Stimulated activated CD4-positive, alpha-beta T cell treated with anti-CD3 and anti-CD28 coated beads, Interleukin-12 subunit alpha, Interleukin-12 subunit beta, amount 100 ng/mL, for 48 hours (primary cell): Measurements from ENCODE around the gene ATXN7L1.
A peak's percentile ranks its signal among the peaks of the same experiment; 100 is the strongest.

ENCODE experiments used
- DNase-seq, 3 donors: peaks; one replicate each; pipeline ENCODE4 v3.0.0-alpha.2; 2020; ENCODE audit warnings: low read depth in 2 of 3, low spot score in 1 of 3

ATXN7L1 gene

DNA sequence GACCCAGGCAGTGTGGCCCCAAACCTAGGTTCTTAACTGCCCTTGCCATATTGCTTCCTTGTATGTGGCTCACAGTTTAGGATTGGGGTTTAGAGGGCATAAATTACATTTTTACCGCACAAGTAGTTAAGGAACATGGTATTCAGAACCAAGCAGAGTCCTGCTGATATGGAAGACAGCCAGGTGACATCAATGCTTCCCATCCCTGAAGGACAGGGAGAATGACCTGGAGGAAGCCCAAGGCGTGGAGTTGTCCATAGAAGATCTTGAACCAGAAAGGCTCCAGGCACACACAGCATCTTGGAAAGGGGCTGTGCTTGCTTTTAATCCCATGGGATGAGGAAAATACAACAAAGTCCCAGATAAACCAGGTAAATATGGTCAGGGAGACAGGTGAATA, 48.3 kb downstream of the ATXN7L1 start:
- no peak for DNase-seq

DNA sequence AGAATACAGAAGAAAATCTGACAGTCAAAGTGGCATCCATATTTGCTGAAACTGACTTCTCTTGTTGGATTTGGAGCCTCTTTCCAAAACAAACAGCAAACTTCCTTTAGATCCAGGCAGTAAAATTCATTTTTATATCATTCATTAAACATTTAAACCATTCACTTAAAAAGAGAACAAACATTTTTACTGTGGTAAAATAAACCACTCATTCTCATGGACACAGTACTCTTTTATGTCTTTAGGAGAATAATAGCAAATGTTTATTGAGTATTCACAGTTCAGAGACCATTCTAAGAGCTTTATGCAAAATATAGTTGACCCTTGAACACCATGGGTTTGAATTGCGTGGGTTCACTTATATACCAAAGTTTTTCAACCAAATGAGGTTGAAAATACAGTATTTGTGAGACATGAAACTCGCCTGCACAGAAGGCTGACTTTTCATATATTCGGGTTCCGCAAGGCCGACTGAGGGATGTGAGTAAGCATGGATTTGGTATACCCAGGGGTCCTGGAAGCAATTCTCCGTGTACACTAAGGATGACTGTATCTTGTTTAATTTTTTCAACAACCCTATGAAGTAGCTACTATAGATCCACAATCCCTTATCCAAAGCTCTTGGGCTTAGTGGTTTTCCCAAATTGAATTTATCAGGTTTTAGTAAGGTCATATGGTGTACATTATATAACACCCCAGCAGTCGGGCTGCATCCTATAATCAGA, 49.1 kb downstream of the ATXN7L1 start:
- DNase-seq, result no peak

DNA sequence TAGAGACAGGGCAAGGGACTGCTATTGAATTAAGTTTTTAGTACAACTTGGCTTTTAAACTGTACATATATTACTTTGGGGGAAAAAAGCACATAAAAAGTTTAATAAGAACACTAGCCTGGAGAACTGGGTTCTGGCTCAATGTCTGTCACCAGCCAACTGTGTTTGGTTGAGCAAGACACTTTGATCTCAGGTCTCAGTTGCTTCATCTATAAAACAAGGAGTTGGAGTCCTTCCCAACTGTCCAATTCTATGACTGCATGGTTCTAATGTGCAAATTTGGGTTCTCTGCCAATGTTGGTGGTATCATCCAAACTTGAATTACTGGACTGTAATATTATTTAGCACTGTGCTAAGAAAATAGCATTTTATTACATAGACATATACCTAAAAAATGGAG, 50.3 kb downstream of the ATXN7L1 start:
- DNase-seq, result no peak

DNA sequence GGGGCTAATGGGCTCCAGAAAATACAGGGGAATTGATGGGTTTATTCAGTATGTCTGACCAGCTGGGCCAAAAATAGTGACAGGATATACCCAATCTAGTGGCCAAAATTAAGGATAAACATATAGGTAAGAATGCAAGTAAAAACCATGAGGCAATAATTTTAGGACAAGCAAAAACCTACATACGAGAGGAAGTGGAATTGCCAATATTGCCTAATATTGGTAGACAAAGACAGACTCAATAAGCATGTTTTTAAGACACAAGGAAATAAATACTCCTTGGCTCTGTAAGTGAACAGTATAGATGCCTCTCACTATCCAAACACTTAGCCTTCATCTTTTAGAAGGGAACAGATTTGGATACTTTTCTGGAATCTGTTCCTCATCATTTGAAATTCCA, 51.0 kb downstream of the ATXN7L1 start:
- DNase-seq, result no peak

DNA sequence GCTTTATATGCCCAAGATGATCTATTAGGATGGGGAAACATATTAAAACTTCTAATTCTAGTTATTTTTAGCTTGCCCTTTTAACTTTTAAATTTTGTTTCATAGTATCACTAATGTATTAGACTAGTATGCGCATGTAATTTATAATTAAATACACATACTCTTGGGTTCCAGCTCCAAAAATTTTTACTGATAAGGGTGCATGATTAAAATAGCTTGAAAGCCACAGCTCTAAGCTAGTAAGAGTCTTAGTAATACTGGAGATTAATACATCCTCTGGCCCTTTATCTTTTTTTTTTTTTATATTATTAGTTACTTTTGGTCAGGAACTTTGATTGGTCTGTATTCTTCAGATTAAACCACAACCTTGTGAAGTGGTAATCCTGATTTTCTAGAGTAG, 53.6 kb downstream of the ATXN7L1 start:
- DNase-seq, result no peak

DNA sequence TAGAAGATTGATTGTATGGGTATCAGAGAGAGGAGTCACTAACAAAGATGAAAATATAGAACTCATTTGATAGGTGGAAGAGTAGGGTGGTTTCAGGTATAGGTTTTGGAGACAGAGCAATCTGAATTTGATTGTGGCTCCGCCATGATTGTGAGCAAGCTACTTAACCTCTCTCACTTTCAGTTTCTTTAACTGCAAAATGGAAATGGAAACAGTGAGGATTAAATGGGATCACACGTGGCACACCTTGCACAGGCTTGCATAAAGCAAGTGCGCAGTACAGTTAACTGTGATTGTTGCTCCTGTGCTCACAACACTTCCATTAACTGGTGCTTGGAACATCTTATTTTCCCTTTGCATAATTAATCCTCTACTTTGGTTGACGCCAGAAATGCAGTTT, 54.9 kb downstream of the ATXN7L1 start:
- no peak for DNase-seq

DNA sequence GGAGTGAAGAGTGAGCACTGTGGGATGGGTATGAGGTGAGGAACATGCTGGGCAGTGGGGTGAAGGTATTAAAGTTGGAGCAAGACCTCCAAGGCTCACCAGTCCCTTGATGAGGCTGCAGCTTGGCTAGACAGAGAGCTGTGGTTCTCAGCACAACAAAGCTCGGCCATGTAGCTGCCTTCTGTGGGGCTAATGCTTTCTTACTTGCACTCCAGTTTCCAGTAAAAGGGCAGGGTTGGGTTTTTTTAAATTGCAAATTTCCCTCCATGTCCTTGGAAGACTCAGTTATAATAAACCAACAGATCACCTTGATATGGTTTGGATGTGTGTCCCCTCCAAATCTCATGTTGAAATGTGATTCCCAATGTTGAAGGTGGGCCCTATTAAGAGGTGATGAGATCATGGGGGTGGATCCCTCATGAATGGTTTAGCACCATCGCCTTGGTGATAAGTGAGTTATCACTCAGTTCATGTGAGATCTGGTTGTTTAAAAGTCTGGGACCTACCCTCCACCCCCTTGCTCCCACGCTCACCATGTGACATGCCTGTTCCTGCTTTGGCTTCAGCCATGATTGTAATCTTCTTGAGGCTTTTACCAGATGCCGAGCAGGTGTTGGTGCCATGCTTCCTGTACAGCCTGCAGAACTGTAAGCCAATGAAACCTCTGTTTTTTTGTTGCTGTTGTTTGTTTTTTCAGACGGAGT, 55.9 kb downstream of the ATXN7L1 start:
- no peak for DNase-seq

DNA sequence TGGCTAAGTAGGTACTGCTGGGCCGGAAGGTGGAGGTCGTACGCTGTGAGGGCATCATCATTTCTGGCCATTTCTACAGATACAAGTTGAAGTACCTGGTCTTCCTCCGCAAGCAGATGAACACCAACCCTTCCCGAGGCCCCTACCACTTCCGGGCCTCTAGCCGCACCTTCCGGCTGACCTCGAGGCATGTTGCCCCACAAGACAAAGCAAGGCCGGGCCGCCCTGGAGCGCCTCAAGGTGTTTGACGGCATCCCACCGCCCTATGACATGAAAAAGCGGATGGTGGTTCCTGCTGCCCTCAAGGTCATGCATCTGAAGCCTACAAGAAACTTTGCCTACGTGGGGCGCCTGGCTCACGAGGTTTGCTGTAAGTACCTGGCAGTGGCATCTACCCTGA, 56.8 kb downstream of the ATXN7L1 start:
- DNase-seq, result no peak

DNA sequence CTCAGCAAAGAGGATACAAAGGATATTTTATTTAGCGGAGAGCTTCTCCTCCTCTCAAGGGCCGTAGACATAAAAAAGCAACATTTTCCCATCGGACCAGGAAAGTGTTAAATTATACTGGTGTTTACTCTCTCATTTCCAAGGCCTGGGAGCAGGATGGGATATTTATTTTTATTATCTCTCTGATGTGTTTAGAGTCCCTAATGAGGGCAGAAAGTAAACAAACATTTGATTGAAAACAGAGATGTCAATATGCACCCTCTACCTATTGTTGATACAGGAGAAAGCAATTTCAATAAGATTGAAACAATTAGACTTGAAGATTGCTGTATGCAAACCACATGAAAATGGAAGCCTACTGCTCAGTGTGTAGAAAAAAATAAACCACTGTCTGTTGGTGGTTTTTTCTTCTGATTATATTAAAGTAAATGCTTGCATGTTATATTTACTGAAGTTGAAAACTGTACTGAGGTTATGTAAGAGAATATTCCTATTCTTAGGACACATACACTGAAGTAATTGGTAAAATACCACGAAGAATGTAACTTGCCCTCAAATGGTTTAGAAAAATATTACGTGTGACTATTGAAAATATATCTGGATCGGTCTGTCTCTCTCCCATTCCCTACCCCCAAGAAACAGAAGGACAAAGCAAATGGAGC, 59.3 kb downstream of the ATXN7L1 start:
- no peak for DNase-seq

DNA sequence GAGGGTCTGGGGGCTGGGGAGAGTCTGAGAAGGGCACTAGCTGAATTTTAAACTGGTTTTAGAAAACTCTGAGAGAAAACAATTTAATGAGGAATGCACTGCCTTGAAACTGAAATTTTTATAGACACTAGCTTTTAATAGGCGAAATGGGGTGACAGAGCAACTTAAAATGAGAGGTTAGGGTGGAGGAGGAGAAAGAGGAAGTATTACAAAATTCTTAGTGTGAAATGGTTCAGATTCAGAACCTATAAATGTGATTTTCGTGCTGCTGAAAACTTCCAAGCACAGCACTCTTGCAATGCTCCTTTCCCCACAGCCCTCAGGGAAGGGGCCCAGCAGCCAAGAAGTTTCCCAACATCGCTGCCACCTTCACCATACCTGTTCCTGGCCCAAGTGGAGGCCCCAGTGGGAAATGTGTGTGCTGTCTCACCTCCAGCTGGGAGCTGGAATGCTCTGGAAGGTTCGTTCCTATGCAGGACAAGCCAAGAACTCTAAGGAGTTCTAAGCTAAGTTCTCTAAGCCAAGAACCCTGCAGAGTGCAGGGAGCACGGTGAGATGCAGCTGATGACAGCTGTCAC, 60.0 kb downstream of the ATXN7L1 start:
- no peak for DNase-seq

DNA sequence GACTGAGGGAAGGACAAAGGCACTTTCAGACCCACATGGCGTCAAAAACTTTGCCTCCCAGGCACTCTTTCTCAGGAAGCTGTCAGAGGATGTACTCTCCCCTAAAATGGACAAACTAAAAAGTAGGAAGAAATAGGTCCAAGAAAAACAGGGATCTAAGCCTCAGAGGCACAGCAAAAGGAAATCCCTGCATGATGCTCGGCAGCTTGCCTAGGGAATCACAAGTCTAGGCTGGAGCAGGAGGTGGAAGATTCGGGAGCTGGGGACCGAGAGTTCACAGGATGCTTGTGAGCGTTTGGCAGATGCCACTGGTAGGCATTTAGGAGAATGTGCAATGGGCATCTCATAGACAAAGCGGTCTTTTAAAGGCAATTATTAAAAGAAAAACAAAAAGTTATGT, 60.8 kb downstream of the ATXN7L1 start:
- no peak for DNase-seq

DNA sequence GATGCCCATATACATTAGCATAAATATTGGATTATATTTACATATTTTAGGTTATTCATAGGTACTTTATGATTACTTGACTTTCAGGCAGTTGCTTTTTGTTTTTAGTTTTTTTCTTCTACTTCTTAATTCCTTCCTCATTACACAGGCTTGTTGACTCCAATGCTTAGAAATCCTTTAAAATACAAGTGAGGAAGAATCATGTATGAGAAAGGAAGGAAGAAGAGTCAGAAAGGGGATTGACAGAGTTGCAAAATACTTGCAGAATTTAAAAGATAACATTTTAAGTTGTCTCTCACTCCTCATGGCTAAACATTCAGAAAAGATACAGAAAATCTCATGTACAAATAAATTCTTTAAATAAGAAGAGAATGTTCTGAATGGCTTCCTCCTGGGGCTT, 61.9 kb downstream of the ATXN7L1 start:
- no peak for DNase-seq

DNA sequence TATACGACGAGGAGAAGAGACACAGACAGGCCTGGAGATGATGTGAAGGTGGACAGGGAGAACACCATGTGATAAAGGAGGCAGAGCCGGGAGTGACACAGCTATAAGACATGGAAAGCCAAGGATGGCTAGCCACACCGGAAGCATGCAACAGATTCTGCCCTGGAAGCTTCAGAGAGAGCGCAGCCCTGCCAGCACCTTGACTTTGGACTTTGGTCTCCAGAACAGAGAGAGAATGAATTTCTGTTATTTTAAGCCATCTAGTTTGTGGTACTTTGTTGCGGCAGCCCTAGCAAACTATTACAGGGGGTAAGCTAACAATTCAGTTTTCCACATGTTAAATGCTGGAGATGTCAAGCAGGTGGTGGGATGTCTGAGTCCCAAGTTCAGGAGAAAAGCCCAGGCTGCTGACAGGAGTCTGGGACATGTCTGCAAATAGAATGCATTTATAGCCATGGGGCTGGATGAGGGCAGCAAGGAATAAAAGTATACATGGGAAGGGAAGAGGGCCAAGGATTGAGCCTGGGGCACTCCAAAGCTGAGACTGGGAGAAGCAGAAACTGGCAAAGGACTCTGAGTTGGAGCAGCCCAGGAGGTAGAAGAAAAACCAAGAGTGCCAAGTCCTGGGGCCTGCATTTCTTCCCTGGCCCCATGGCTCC, 65.1 kb downstream of the ATXN7L1 start:
- no peak for DNase-seq

DNA sequence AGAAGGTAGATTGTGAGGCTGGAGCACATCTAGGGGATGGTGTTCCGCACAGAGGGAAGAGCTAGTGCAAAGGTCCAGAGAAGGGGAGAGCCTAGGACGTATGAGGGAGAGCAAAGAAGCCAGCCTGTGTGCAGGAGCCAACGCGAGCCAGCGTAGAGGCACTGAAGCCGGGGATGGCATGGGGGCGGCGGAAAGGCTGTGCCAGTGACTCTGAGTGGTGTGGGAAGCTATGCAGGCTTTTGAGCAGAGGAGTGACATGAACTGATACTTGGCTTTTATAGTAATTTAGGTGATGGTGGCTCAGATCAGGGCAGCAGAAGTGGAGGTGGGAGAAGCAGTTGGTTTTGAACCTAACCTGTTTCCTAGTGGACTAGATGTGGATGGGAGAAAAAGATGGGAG, 65.8 kb downstream of the ATXN7L1 start:
- peak in 1 of 3 donors; percentile 13 for DNase-seq

DNA sequence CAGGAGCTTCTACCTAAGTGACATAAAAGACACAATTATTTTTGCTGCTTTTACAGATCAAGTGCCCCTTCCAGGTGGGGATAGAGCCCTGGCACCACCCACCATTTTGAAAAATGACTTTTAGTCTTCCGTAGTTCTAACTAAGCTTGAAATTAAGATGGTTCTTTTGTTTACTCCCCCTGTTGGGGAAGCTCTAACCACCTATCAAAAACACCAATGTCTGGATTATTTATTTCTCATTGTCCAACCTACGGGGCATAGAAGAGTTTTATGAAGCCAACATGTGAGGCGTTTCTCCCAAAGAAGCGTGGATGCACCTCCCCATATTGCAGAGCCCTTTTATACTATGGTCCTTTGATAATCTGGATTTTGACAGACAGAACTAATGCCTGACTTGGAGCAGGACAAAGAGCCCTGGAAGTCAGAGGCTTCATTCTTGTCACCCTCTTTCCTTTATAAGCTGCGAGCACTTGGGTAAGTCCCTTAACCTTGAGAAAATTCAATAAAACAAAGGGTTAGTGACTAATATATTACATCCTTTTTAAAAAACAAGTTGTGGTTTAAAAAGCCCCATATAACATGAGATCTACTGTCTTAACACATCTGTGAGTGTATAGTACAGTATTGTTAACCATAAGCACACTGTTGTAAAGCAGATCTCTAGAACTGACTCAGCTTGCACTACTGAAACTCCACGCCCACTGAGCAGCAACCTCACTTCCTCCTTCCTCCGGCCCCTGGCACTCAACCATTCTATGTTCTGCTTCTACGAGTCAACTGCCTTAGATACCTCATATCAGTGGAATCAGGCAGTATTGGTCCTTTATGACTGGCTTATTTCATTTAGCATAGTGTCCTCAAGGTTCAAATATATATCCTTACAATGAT, 67.5 kb downstream of the ATXN7L1 start:
- peak; percentile 72 to 86 (median 82) for DNase-seq

DNA sequence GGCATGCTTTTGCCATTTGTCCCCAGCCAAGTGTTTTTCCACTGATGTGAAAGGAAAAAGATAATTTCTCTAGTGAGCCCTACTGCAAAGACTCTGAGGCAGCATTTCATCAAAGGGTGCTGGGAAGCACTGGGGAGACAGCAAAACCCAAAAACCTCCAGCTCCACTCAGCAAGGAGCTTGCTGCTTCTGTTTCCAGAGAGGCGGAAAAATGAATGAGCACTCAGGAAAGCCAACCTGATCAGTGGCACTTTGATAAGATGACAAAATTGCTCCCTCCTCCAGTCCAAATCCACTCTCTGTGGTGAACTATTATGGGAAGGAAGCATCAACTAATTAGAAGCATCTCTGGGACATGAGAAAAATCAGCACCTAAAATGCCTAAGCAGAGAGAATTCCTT, 68.2 kb downstream of the ATXN7L1 start:
- DNase-seq, result no peak

DNA sequence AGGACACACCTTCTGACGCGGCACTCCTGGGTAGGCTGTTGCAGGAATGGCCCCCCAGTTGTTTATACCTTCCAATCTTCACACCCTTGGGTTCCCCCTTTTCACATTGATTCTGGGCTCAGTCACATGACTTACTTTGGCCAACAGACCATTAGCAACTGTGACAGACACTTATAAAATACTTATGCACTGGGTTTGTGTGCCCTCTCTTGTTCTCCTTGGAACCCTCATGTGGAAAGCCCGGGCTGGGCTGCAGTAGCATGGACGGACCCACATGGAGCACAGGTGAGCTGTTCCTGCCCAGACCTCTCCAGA, 69.0 kb downstream of the ATXN7L1 start:
- DNase-seq, result no peak

DNA sequence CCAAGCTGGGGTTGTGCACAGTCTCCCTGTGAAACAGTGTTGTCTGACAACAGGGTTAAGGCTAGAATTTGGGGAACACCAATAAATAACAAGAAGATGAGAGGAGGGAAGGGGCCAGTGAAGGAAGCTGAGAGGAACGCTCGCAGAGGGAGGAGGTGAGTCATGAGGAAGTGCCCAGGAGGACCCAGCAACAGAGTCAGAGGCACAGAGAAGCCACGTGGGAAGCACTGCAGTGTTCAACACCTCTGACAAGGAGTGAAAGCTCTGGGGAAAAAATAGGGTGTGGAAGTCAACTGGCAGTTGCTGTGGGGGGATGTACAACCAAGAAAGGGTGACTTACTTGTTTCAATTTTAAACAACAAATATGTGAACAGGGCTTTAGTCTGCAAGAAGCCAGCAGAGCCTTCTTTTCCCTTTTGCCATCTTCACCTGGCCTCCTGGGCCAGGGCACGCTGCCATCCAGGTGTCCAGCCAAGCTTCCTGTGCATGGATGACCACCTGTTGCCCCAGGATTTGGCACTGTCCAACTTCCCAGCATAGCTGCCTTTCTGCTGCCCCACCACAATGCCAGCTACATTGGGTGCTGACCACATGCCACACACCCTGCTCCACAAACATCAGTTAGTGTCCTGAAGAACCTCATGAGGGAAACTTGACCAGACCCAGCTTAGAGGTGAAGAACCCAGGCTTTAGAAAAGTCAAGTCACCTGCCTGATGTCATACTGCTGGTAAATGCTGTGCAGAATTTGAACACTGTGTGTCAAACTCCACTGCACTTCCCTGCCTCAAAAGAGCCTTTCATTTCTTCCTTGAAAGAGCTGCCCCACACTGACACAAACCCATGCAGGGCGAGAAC, 69.6 kb downstream of the ATXN7L1 start:
- peak; percentile 60 to 68 (median 61) for DNase-seq

DNA sequence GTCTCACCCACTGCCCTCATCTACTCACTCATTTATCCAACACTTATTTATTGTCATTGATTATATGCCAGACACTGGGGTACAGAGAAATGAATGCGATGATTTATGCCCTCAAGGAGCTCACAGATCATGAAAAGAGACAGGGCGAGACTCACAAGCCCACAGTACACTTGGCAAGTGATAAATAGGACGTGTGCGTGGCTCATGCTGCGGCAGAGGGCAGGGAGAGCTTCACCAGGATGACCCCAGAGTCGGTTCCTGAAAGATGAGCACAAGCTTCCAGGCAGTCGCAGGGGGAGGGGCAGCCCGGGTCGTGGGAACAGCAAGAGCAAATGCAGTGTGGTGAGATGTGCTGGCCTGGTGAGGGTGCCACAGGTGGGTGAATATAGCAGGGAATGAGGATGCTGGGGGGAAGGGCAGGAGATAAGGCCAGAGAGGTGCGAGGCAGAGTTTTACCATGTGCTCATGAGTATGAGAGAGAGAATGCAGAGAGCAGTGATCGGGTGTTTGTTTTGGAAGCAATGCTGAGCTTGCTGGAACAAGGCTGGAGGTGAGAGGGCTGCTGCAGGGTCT, 70.9 kb downstream of the ATXN7L1 start:
- no peak for DNase-seq

DNA sequence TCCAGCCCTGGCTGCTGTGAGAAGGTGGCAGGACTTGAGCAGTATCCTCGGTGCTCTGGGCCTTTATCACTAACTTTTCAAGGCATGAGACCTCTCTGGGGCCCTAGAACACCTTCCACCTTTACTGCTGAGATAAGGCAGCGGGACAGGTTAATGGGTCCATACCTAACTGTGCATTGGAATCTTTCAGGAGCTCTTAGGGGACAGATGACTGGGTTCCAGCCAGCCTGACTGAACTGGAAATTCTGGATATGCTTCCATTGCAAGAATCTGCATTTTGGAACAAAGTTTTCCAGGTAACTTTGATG, 73.0 kb downstream of the ATXN7L1 start:
- no peak for DNase-seq
